ENCODE data around the gene DNAJB1. TPM values are rescaled to one million over a fixed set of nuclear protein-coding genes. Genes with fewer than 3 reads are reported as not detected.
A peak's percentile ranks its signal among the peaks of the same experiment; 100 is the strongest.

DNAJB1 gene
- total RNA-seq, 1 experiment from 2014 or later, result 77.7 TPM

- Histone ChIP-seq H4K8ac (replicated peaks; ENCODE audit: insufficient read length, low read depth, low read length) (no peak overlapping the region), H3T11ph (ENCODE audit: low read length) (no peak overlapping the region)
- DNase-seq, result no peak
These were observed 2.1 kb downstream of the DNAJB1 start for GRCh38 chr19:14516048-14516534.

More at GRCh38 chr19:14516048-14516534, 2.1 kb downstream of the DNAJB1 start:
- no peak overlapping the region for H3K14ac ChIP-seq (ENCODE audit: insufficient read depth, low read length)
- Mint-ChIP-seq H3K4me1 (peaks cover 26 to 31% of the 10 kb centered on the region in 2 experiments), H3K9me3 (no peaks in the 10 kb centered on the region), H3K4me3 (peak overlapping the region; percentile 91 to 94), H3K27me3 (ENCODE audit: low read depth) (peaks cover 1% of the 10 kb centered on the region; the same call in 1 of the 2 replicates), H3K27ac (peak overlapping the region in 1 of 3 experiments; percentile 68; a peak in 3 of 7 replicates), H3K36me3 (ENCODE audit: insufficient read depth in 1 of 3, low read depth in 3 of 3) (peaks cover 27 to 36% (median 32%) of the 10 kb centered on the region in 3 experiments; a peak in 6 of 7 replicates)
- H2AK5ac ChIP-seq (ENCODE audit: insufficient read length, low read length), result no peak overlapping the region
- no peak overlapping the region for H2BK12ac ChIP-seq (ENCODE audit: insufficient read length, low read depth, low read length)
- no peak overlapping the region for H2BK20ac ChIP-seq (ENCODE audit: low read depth, low read length, poor library complexity, severe bottlenecking)
- no peak overlapping the region for H4K5ac ChIP-seq (ENCODE audit: insufficient read length, low read depth, low read length)
- peaks cover 9% of the 10 kb centered on the region for H3K23me2 ChIP-seq (ENCODE audit: insufficient read length, low read depth, low read length, poor library complexity, severe bottlenecking)
- H3K4me1 ChIP-seq (ENCODE audit: insufficient read depth, low read length), result no peaks in the 10 kb centered on the region
- H3K9ac ChIP-seq (ENCODE audit: extremely low read depth, insufficient read length, low read length), result no peak overlapping the region
- H3K79me2 ChIP-seq (ENCODE audit: insufficient read depth, low read length), result peaks cover 14% of the 10 kb centered on the region; the same call in 1 of the 2 replicates
- H3K18ac ChIP-seq (ENCODE audit: insufficient read length, low read depth, low read length), result no peak overlapping the region
- TF ChIP-seq, protein P1, sequence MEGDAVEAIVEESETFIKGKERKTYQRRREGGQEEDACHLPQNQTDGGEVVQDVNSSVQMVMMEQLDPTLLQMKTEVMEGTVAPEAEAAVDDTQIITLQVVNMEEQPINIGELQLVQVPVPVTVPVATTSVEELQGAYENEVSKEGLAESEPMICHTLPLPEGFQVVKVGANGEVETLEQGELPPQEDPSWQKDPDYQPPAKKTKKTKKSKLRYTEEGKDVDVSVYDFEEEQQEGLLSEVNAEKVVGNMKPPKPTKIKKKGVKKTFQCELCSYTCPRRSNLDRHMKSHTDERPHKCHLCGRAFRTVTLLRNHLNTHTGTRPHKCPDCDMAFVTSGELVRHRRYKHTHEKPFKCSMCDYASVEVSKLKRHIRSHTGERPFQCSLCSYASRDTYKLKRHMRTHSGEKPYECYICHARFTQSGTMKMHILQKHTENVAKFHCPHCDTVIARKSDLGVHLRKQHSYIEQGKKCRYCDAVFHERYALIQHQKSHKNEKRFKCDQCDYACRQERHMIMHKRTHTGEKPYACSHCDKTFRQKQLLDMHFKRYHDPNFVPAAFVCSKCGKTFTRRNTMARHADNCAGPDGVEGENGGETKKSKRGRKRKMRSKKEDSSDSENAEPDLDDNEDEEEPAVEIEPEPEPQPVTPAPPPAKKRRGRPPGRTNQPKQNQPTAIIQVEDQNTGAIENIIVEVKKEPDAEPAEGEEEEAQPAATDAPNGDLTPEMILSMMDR (conservative IDR thresholded peaks at IDR 0.05), result 0 out of 3 replicates have a peak, but pooled peaks have one; percentile 27
- no peaks in the 10 kb centered on the region for H3K27me3 ChIP-seq (ENCODE audit: insufficient read depth, low read length)
- H3K27ac ChIP-seq (ENCODE audit: insufficient read length, low read depth, low read length), result no peak overlapping the region
- H4K91ac ChIP-seq (ENCODE audit: insufficient read length, low read depth, low read length), result no peak overlapping the region
- H2BK5ac ChIP-seq (ENCODE audit: insufficient read length, low read length), result no peak overlapping the region
- no CpG with 5 or more reads among the region's 15 CpGs for WGBS (ENCODE audit: extremely low coverage, insufficient read length, low lambda C conversion rate)
- H3K9me3 ChIP-seq (ENCODE audit: control insufficient read depth, low read depth, low read length), result no peaks in the 10 kb centered on the region
- no peak overlapping the region for H2BK120ac ChIP-seq (ENCODE audit: low read depth, low read length, poor library complexity, severe bottlenecking)
- H2AFZ ChIP-seq (ENCODE audit: low read length), result no peak overlapping the region
- H3K4ac ChIP-seq (ENCODE audit: low read depth, low read length), result no peak overlapping the region
- no peaks in the 10 kb centered on the region for H4K20me1 ChIP-seq (ENCODE audit: control insufficient read depth, insufficient read depth, insufficient read length)
- peaks cover 9% of the 10 kb centered on the region for H3K79me1 ChIP-seq (ENCODE audit: insufficient read depth, low read depth, low read length, poor library complexity, severe bottlenecking)
- H2BK15ac ChIP-seq (ENCODE audit: low read depth, low read length), result no peak overlapping the region
- no peak overlapping the region for H3K56ac ChIP-seq (ENCODE audit: insufficient read length, low read depth, low read length)
- H3K23ac ChIP-seq (ENCODE audit: insufficient read length, low read depth, low read length), result no peak overlapping the region
- peak overlapping the region; percentile 88 for H3K4me2 ChIP-seq (ENCODE audit: insufficient read depth, insufficient read length, low read length)

All from H9 (cell line).